Upper lobe of left lung (tissue), 6 donors: ENCODE measurements around the gene NEDD8. TPM values are rescaled to one million over a fixed set of nuclear protein-coding genes. Genes with fewer than 3 reads are reported as not detected.

Experiments used
- ATAC-seq, 2 donors: fragments of 200-7000 bp; cut with Tn5 transposase; one replicate each; pipeline ENCODE4 v1.9.1; 2022; ENCODE audit warnings: mild to moderate bottlenecking in 2 of 2, moderate library complexity in 2 of 2; ENCODE audit not compliant: low FRiP score in 2 of 2
- DNase-seq, 2 donors: peaks; one replicate each; pipeline ENCODE4 v3.0.0-alpha.2; 2019 to 2020
- H3K27ac ChIP-seq, 4 donors: fragments of 200-600 bp; sonication (generic); one replicate each; pipeline ENCODE4 v1.5.1; 2016 to 2019
- H3K27me3 ChIP-seq, 4 donors: fragments of 200-600 bp; sonication (generic); one replicate each; pipeline ENCODE4 v1.5.1; 2017 to 2019
- H3K36me3 ChIP-seq, 4 donors: fragments of 200-600 bp; sonication (generic); one replicate each; pipeline ENCODE4 v1.5.1; 2016 to 2019
- H3K4me1 ChIP-seq, 4 donors: fragments of 200-600 bp; sonication (generic); one replicate each; pipeline ENCODE4 v1.5.1; 2018 to 2019
- H3K4me3 ChIP-seq, 4 donors: fragments of 200-600 bp; sonication (generic); one replicate each; pipeline ENCODE4 v1.5.1; 2017 to 2019; ENCODE audit warnings: mild to moderate bottlenecking in 2 of 4, moderate library complexity in 1 of 4
- H3K9me3 ChIP-seq, 4 donors: fragments of 200-600 bp; sonication (generic); one replicate each; pipeline ENCODE4 v1.5.1; 2018 to 2019
- EP300 ChIP-seq, 4 donors: sonication (generic); formaldehyde crosslinking; IDR thresholded peaks; one replicate each; pipeline ENCODE4 v1.5.1; 2017; ENCODE audit warnings: antibody characterized with exemption in 4 of 4, control low read depth in 2 of 4
- POLR2A ChIP-seq, 4 donors: fragments of 450-650 bp; IDR thresholded peaks; one replicate each; pipeline ENCODE4 v1.5.1; 2016 to 2017; ENCODE audit warnings: antibody characterized with exemption in 4 of 4, mild to moderate bottlenecking in 2 of 4
- POLR2AphosphoS5 ChIP-seq, 2 donors: sonication (generic); formaldehyde crosslinking; IDR thresholded peaks; one replicate each; pipeline ENCODE4 v1.5.1; 2017; ENCODE audit warnings: antibody characterized with exemption in 2 of 2
- WGBS, 2 donors: methylation state at CpG; one replicate each; pipeline ENCODE4 v1.1.5; 2017 to 2018; 5-methylcytosine and 5-hydroxymethylcytosine counted together
- total RNA-seq, 6 donors: library from RNA; depleted of rRNA in 4 of 6; stranded (reverse); fragments of >200 nt in 4 of 6; gene quantifications; one replicate each; pipeline versions ENCODE4 v1.1.0 to v1.2.1, GENCODE V29; 2016 to 2021
- TF ChIP-seq, protein P1 (sequence below), 6 experiments: fragments of 450-650 bp in 4 of 6; fragments of 200-600 bp in 2 of 6; sonication (generic) in 2 of 6; IDR thresholded peaks; one replicate each; pipeline ENCODE4 v1.5.1; 2016 to 2019; ENCODE audit warnings: antibody characterized with exemption in 6 of 6
- donor health status: DM: no; HTN: no; CAD: no; lungs with moderate emphysema.
- donor health status: DM: no; HTN: yes; CAD: no; lungs with severe emphysema.

The NEDD8 gene
- total RNA-seq, 6 donors from 2014 or later: 39.8 to 144 (median 121) TPM

DNA sequence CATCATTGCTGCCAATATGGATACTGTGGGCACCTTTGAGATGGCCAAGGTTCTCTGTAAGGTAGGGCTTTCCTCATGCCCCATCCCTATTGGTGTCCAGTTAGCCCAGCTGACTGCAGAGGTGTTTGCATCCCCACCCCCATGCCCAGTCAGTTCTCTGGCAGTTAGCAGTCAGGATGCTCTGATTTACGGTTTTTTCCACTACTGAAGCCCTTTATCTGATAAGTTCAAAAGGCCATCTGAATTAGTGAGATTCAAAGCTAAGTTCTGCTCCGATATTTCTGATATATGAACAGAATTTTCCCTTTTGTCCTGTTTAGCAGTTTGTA, 1.3 kb upstream of the NEDD8 start:
- ATAC-seq: no peak
- peak overlapping the region; percentile 71 to 90 (median 79) for H3K4me3 ChIP-seq
- no peak for DNase-seq
- no peaks in the 10 kb centered on the region for H3K9me3 ChIP-seq
- WGBS, 2 donors: 65 to 74% methylated on average over 2 of the region's 2 CpGs
- H3K27me3 ChIP-seq: no peaks in the 10 kb centered on the region
- TF ChIP-seq EP300 (IDR thresholded peaks at IDR 0.05): no peak
- no peak for TF ChIP-seq POLR2AphosphoS5 (IDR thresholded peaks at IDR 0.05)
- TF ChIP-seq, protein P1, sequence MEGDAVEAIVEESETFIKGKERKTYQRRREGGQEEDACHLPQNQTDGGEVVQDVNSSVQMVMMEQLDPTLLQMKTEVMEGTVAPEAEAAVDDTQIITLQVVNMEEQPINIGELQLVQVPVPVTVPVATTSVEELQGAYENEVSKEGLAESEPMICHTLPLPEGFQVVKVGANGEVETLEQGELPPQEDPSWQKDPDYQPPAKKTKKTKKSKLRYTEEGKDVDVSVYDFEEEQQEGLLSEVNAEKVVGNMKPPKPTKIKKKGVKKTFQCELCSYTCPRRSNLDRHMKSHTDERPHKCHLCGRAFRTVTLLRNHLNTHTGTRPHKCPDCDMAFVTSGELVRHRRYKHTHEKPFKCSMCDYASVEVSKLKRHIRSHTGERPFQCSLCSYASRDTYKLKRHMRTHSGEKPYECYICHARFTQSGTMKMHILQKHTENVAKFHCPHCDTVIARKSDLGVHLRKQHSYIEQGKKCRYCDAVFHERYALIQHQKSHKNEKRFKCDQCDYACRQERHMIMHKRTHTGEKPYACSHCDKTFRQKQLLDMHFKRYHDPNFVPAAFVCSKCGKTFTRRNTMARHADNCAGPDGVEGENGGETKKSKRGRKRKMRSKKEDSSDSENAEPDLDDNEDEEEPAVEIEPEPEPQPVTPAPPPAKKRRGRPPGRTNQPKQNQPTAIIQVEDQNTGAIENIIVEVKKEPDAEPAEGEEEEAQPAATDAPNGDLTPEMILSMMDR (IDR thresholded peaks at IDR 0.05): no peak
- no peak for TF ChIP-seq POLR2A (IDR thresholded peaks at IDR 0.05)
- peaks cover 15 to 40% (median 31%) of the 10 kb centered on the region in 4 donors for H3K36me3 ChIP-seq
- H3K27ac ChIP-seq: peak overlapping the region; percentile 88 to 92 (median 91)
- peaks cover 23 to 52% (median 29%) of the 10 kb centered on the region in 4 donors for H3K4me1 ChIP-seq

DNA sequence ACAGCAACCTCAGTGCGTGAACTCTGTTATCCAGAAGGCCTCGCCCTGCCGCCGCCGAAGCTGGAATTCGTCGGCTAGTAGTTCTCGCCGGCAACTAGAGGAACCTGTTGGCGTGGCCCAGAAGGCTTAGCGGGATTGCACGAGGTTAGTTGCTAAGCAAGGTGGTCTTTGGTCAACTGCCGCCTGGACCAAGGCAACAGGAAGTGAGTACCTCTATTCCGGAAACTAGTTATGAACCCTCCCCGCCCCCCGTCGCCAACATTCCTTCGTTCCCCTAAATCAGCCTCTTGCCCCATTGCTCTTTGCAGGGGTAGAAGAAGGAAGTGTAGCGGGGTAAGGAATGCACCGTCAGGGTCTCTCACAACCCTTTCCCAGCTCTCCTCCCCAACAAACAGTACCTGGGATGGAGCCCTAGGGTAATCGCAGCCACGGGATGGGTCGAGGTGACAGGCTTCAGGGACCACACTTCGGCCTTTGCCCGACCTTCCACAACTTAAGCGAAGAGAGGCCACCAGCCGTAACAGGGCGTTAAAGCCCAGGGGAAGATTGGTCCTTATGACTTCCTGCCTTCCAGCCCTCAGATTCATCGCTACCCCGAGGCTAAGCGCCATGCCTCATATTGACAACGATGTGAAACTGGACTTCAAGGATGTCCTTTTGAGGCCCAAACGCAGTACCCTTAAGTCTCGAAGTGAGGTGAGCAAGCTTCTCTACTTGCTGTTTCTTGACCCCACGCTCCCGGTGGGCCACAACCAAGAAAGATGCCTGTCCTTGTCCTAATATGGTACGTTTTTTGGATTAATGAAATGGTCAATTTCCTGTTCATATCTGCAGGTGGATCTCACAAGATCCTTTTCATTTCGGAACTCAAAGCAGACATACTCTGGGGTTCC, 724 bp upstream of the NEDD8 start, which contains the start of gene GMPR2:
Gene GMPR2, plus strand, starts transcription at position 285 of the 893 bp plus-strand sequence. Its CDS starts 325 bp downstream, at position 610.
- peak in 1 of 4 donors; percentile 11 for TF ChIP-seq EP300 (IDR thresholded peaks at IDR 0.05)
- TF ChIP-seq POLR2AphosphoS5 (IDR thresholded peaks at IDR 0.05): peak in 1 of 2 donors; percentile 56
- TF ChIP-seq POLR2A (IDR thresholded peaks at IDR 0.05): peak in 1 of 4 donors; percentile 56
- TF ChIP-seq, protein P1 (IDR thresholded peaks at IDR 0.05): peak in 1 of 6 experiments; percentile 0
- Histone ChIP-seq H3K27me3 (no peaks in the 10 kb centered on the region), H3K36me3 (peaks cover 9 to 40% (median 26%) of the 10 kb centered on the region in 4 donors), H3K9me3 (no peaks in the 10 kb centered on the region), H3K4me3 (peak within 1 kb of the TSS; percentile 71 to 90 (median 79)), H3K27ac (peak within 1 kb of the TSS; percentile 88 to 92 (median 91)), H3K4me1 (peaks cover 22 to 49% (median 29%) of the 10 kb centered on the region in 4 donors)
- peak; percentile 75 to 90 for DNase-seq
- ATAC-seq: peak; percentile 76 to 85
- 5 to 6% methylated on average over 31 to 38 of the region's 38 CpGs for WGBS, 2 donors

DNA sequence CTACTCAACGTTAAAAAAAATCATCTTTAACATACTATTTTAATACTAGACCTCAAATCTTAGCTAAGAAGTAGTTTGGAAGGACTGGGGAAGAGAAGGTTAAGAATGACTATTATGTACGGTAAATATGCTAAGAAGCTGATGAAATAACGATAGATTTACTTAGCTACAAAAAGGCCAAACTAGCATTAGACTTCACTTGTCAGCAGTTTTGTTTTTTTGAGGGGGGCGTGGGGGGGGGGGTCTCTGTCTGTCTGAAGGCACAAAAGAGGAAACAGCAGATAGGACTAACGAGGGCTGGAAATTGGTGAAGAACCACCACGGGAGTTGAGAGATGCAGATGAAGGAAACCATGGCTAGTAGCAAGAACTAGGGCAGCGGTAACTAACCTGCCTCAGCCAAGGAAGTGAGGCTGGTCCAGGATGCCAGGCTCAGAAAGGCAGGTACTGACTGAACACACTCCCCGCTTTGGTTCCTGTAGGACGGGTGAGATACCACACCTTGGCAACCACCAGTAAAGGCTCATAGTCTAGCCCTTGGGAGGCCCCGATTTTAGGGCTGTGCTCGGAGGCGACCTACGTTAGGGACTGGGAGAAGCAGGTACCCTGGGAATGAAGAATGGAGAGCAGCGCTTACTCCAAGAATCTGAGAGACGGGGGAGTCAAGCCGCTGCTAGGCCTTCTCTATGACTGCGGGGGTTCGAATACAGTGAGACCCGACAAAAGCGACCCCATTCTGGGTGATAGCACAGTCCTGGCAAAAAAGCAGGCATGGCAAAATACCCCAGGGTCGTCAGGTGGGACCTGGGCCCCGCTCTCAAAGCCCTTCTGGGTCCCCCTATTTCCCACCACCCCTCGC, 675 bp downstream of the NEDD8 start:
- peaks cover 23 to 49% (median 29%) of the 10 kb centered on the region in 4 donors for H3K4me1 ChIP-seq
- H3K27me3 ChIP-seq: no peaks in the 10 kb centered on the region
- H3K4me3 ChIP-seq: peak overlapping the region; percentile 71 to 90 (median 79)
- TF ChIP-seq, protein P1 (IDR thresholded peaks at IDR 0.05): no peak
- TF ChIP-seq EP300 (IDR thresholded peaks at IDR 0.05) (no peak), POLR2AphosphoS5 (IDR thresholded peaks at IDR 0.05) (no peak), POLR2A (IDR thresholded peaks at IDR 0.05) (no peak)
- no peaks in the 10 kb centered on the region for H3K9me3 ChIP-seq
- WGBS, 2 donors: 11 to 13% methylated on average over 23 of the region's 23 CpGs
- peaks cover 3 to 34% (median 15%) of the 10 kb centered on the region in 4 donors for H3K36me3 ChIP-seq
- peak overlapping the region; percentile 88 to 92 (median 91) for H3K27ac ChIP-seq
- ATAC-seq: peak in 1 of 2 donors; percentile 15
- DNase-seq: no peak

- no peaks in the 10 kb centered on the region for H3K9me3 ChIP-seq
- ATAC-seq: no peak
- no peak overlapping the region for H3K4me3 ChIP-seq
- WGBS, 2 donors: 0 to 78% methylated on average over 1 of the region's 1 CpG
- peaks cover 0 to 21% (median 3%) of the 10 kb centered on the region in 4 donors for H3K36me3 ChIP-seq
- DNase-seq: no peak
- H3K27me3 ChIP-seq: no peaks in the 10 kb centered on the region
- H3K27ac ChIP-seq: no peak overlapping the region
- peaks cover 21 to 37% (median 22%) of the 10 kb centered on the region in 4 donors for H3K4me1 ChIP-seq
- TF ChIP-seq, protein P1 (IDR thresholded peaks at IDR 0.05): no peak
- no peak for TF ChIP-seq POLR2AphosphoS5 (IDR thresholded peaks at IDR 0.05)
- TF ChIP-seq POLR2A (IDR thresholded peaks at IDR 0.05): no peak
- TF ChIP-seq EP300 (IDR thresholded peaks at IDR 0.05): no peak
These were observed 3.3 kb downstream of the NEDD8 start for GRCh38 chr14:24228902-24229301.
